ENCODE data around the gene PICK1. TPM values are rescaled to one million over a fixed set of nuclear protein-coding genes. Genes with fewer than 3 reads are reported as not detected.
A peak's percentile ranks its signal among the peaks of the same experiment; 100 is the strongest.
"Not testable (repeated sequence)": the region's sequence is repeated elsewhere in the genome, so short reads cannot be mapped to it uniquely, and the experiment has no call there.

PICK1 gene
- polyA plus RNA-seq, 1 donor: 32.0 TPM

- peak; percentile 87 to 94 for DNase-seq
- peak within 1 kb of the TSS; percentile 100 for H3K27ac ChIP-seq (ENCODE audit: low read length)
- H3K9me3 ChIP-seq (ENCODE audit: control insufficient read depth, low read depth, low read length): peaks cover 2% of the 10 kb centered on the region
- peak within 1 kb of the TSS; percentile 73 for H3K4me3 ChIP-seq (ENCODE audit: low read length)
- no peaks in the 10 kb centered on the region for H3K27me3 ChIP-seq (ENCODE audit: control insufficient read depth, insufficient read depth, low read length)
- peaks cover 35% of the 10 kb centered on the region for H3K36me3 ChIP-seq (ENCODE audit: control insufficient read depth, insufficient read depth, low read length)
- WGBS (ENCODE audit: insufficient coverage, low lambda C conversion rate): no CpG with 5 or more reads among the region's 19 CpGs
- peaks cover 56% of the 10 kb centered on the region for H3K4me1 ChIP-seq (ENCODE audit: control insufficient read depth, insufficient read depth, low read length)
These were observed 53.0 kb downstream of the PICK1 start, which contains the start of gene BAIAP2L2 for GRCh38 chr22:38110008-38110862. TSS of gene BAIAP2L2 (minus strand) at chr22:38110684. CDS start at chr22:38110525, 159 bp downstream.

- DNase-seq: peak; percentile 87 to 94
- Histone ChIP-seq H3K4me1 (ENCODE audit: control insufficient read depth, insufficient read depth, low read length) (peaks cover 56% of the 10 kb centered on the region), H3K9me3 (ENCODE audit: control insufficient read depth, low read depth, low read length) (peaks cover 2% of the 10 kb centered on the region), H3K4me3 (ENCODE audit: low read length) (peak overlapping the region; percentile 73), H3K27me3 (ENCODE audit: control insufficient read depth, insufficient read depth, low read length) (no peaks in the 10 kb centered on the region), H3K36me3 (ENCODE audit: control insufficient read depth, insufficient read depth, low read length) (peaks cover 38% of the 10 kb centered on the region), H3K27ac (ENCODE audit: low read length) (peak overlapping the region; percentile 100)
- WGBS (ENCODE audit: insufficient coverage, low lambda C conversion rate): no CpG with 5 or more reads among the region's 30 CpGs
These were observed 54.0 kb downstream of the PICK1 start for GRCh38 chr22:38110863-38111852.

- peaks cover 35% of the 10 kb centered on the region for H3K36me3 ChIP-seq (ENCODE audit: control insufficient read depth, insufficient read depth, low read length)
- H3K4me1 ChIP-seq (ENCODE audit: control insufficient read depth, insufficient read depth, low read length): peaks cover 56% of the 10 kb centered on the region
- DNase-seq: peak in 1 of 2 donors; percentile 70
- peak overlapping the region; percentile 100 for H3K27ac ChIP-seq (ENCODE audit: low read length)
- no CpG with 5 or more reads among the region's 11 CpGs for WGBS (ENCODE audit: insufficient coverage, low lambda C conversion rate)
- H3K4me3 ChIP-seq (ENCODE audit: low read length): peak overlapping the region; percentile 73
- peaks cover 2% of the 10 kb centered on the region for H3K9me3 ChIP-seq (ENCODE audit: control insufficient read depth, low read depth, low read length)
- H3K27me3 ChIP-seq (ENCODE audit: control insufficient read depth, insufficient read depth, low read length): no peaks in the 10 kb centered on the region
These were observed 54.7 kb downstream of the PICK1 start for GRCh38 chr22:38111925-38112355.

GRCh38 chr22:38112381-38112780 is 55.2 kb downstream of the PICK1 start:
- Histone ChIP-seq H3K4me3 (ENCODE audit: low read length) (peak overlapping the region; percentile 12), H3K27me3 (ENCODE audit: control insufficient read depth, insufficient read depth, low read length) (no peaks in the 10 kb centered on the region), H3K27ac (ENCODE audit: low read length) (peak overlapping the region; percentile 100), H3K36me3 (ENCODE audit: control insufficient read depth, insufficient read depth, low read length) (peaks cover 30% of the 10 kb centered on the region), H3K4me1 (ENCODE audit: control insufficient read depth, insufficient read depth, low read length) (peaks cover 53% of the 10 kb centered on the region), H3K9me3 (ENCODE audit: control insufficient read depth, low read depth, low read length) (peaks cover 2% of the 10 kb centered on the region)
- no CpG with 5 or more reads among the region's 22 CpGs for WGBS (ENCODE audit: insufficient coverage, low lambda C conversion rate)
- DNase-seq: peak in 1 of 2 donors; percentile 73

- Histone ChIP-seq H3K27me3 (ENCODE audit: control insufficient read depth, insufficient read depth, low read length) (no peaks in the 10 kb centered on the region), H3K36me3 (ENCODE audit: control insufficient read depth, insufficient read depth, low read length) (peaks cover 16% of the 10 kb centered on the region), H3K4me3 (ENCODE audit: low read length) (no peak overlapping the region), H3K9me3 (ENCODE audit: control insufficient read depth, low read depth, low read length) (peaks cover 2% of the 10 kb centered on the region), H3K4me1 (ENCODE audit: control insufficient read depth, insufficient read depth, low read length) (peaks cover 29% of the 10 kb centered on the region), H3K27ac (ENCODE audit: low read length) (no peak overlapping the region)
- DNase-seq: peak; percentile 69 to 74
- no CpG with 5 or more reads among the region's 32 CpGs for WGBS (ENCODE audit: insufficient coverage, low lambda C conversion rate)
These were observed 57.5 kb downstream of the PICK1 start for GRCh38 chr22:38114484-38115398.

GRCh38 chr22:38115423-38116205 is 58.4 kb downstream of the PICK1 start:
- Histone ChIP-seq H3K4me1 (ENCODE audit: control insufficient read depth, insufficient read depth, low read length) (peaks cover 28% of the 10 kb centered on the region), H3K27ac (ENCODE audit: low read length) (no peak overlapping the region), H3K36me3 (ENCODE audit: control insufficient read depth, insufficient read depth, low read length) (peaks cover 16% of the 10 kb centered on the region), H3K27me3 (ENCODE audit: control insufficient read depth, insufficient read depth, low read length) (no peaks in the 10 kb centered on the region), H3K9me3 (ENCODE audit: control insufficient read depth, low read depth, low read length) (peaks cover 2% of the 10 kb centered on the region), H3K4me3 (ENCODE audit: low read length) (no peak overlapping the region)
- no peak for DNase-seq
- no CpG with 5 or more reads among the region's 31 CpGs for WGBS (ENCODE audit: insufficient coverage, low lambda C conversion rate)

- no CpG with 5 or more reads among the region's 10 CpGs for WGBS (ENCODE audit: insufficient coverage, low lambda C conversion rate)
- H3K4me1 ChIP-seq (ENCODE audit: control insufficient read depth, insufficient read depth, low read length); H3K4me3 ChIP-seq (ENCODE audit: low read length); DNase-seq; H3K27me3 ChIP-seq (ENCODE audit: control insufficient read depth, insufficient read depth, low read length); H3K27ac ChIP-seq (ENCODE audit: low read length); H3K9me3 ChIP-seq (ENCODE audit: control insufficient read depth, low read depth, low read length): not testable (repeated sequence)
- H3K36me3 ChIP-seq (ENCODE audit: control insufficient read depth, insufficient read depth, low read length): peaks cover 16% of the 10 kb centered on the region
These were observed 60.4 kb downstream of the PICK1 start for GRCh38 chr22:38117556-38117955.

GRCh38 chr22:38118182-38118581 is 61.0 kb downstream of the PICK1 start:
- Histone ChIP-seq H3K9me3 (ENCODE audit: control insufficient read depth, low read depth, low read length) (no peaks in the 10 kb centered on the region), H3K4me1 (ENCODE audit: control insufficient read depth, insufficient read depth, low read length) (peaks cover 3% of the 10 kb centered on the region), H3K27ac (ENCODE audit: low read length) (no peak overlapping the region), H3K36me3 (ENCODE audit: control insufficient read depth, insufficient read depth, low read length) (peaks cover 16% of the 10 kb centered on the region), H3K27me3 (ENCODE audit: control insufficient read depth, insufficient read depth, low read length) (no peaks in the 10 kb centered on the region), H3K4me3 (ENCODE audit: low read length) (no peak overlapping the region)
- no CpG with 5 or more reads among the region's 3 CpGs for WGBS (ENCODE audit: insufficient coverage, low lambda C conversion rate)
- no peak for DNase-seq

- H3K9me3 ChIP-seq (ENCODE audit: control insufficient read depth, low read depth, low read length); DNase-seq; H3K4me3 ChIP-seq (ENCODE audit: low read length); H3K4me1 ChIP-seq (ENCODE audit: control insufficient read depth, insufficient read depth, low read length); H3K27ac ChIP-seq (ENCODE audit: low read length); H3K27me3 ChIP-seq (ENCODE audit: control insufficient read depth, insufficient read depth, low read length): not testable (repeated sequence)
- no CpG with 5 or more reads among the region's 2 CpGs for WGBS (ENCODE audit: insufficient coverage, low lambda C conversion rate)
- H3K36me3 ChIP-seq (ENCODE audit: control insufficient read depth, insufficient read depth, low read length): peaks cover 16% of the 10 kb centered on the region
These were observed 61.5 kb downstream of the PICK1 start for GRCh38 chr22:38118747-38119146.
